Activated CD4-positive, alpha-beta T cell treated with anti-CD3 and anti-CD28 coated beads for 4 hours (primary cell): ENCODE measurements around the gene DHX36.

Experiments
- DNase-seq, 2 donors: peaks; one replicate each; pipeline ENCODE4 v3.0.0-alpha.2; 2020

The DHX36 gene

GRCh38 chr3:154223519-154223918 is 100.8 kb downstream of the DHX36 start:
- no peak for DNase-seq
